SK-N-MC (cell line): ENCODE data around the gene TIAM1.

Experiments
- EZH2 ChIP-seq: fragments of 200-600 bp; sonication (generic); IDR thresholded peaks from one replicate; pipeline ENCODE4 v1.6.1; 2017; ENCODE audit warnings: antibody characterized with exemption
- POLR2AphosphoS5 ChIP-seq: IDR thresholded peaks from 2 replicates; pipeline ENCODE4 v1.6.1; 2012; ENCODE audit warnings: mild to moderate bottlenecking, low read depth, low read length, borderline replicate concordance

DNA sequence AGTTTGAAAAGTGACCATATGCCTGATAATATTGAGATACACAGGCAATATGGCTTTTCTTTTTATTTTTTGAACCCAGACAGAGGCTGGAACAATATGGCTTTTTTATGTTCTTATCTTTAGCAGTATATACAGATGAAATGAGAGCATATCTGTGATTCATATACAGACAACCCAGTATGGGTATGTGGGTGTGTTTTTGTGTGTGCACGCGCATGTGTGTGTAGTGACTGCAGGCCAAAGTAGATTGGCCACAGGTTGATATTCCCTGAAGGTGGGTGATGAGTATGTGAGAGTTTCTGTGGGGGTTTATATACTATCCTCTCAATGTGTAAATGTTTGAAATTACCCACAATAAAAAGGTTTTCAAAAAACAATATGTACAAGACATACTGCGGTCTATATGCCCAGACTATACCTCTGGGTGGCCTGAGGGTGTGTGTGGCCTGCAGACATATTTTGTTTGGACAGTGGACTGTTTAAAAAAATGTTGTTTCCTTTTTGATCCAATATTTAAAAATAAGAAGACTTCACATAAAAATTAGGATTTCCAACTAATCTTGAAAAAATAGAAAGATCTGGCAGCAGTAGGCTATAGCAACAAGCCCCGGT, 26.3 kb upstream of the TIAM1 start:
- TF ChIP-seq EZH2 (no peak), POLR2AphosphoS5 (no peak)
